ENCODE measurements around the gene PLAU.

PLAU gene

DNA sequence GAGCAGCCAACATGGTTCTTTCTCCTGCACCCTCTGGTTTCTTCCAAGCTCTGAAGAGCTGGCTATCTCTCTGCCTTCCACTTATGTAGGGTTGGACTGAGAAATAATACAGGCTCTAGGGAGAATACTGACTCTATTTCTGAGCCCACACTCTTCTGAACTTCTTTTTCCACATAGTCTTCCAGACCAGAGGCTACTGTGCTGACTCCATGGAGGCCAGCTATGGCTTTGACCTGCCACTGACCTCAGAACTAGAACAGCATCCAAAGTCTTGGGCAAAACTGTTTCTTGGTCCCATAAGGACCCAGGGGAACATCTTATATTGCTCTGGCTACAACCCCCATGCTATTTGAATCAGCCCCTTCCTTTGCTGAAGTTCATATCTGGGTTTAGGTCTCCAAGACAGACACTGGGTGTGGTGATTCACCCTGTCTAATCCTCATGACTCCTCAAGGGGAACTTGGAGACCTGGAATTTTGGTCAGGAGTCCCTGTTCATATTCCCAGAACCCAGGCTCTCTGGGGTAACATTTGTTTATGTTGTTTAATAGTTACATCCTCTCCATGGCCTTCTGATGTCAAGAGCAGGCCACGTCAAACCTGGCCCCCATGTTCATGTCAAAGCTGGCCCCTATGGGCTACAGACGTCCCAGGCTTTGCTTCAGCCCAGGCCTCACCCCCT lies 12.1 kb upstream of the PLAU start:
- H3K4me3 ChIP-seq (ENCODE audit: low read length), result no peak overlapping the region
- DNase-seq (ENCODE audit: low read depth), result no peak
- TF ChIP-seq, protein P1, sequence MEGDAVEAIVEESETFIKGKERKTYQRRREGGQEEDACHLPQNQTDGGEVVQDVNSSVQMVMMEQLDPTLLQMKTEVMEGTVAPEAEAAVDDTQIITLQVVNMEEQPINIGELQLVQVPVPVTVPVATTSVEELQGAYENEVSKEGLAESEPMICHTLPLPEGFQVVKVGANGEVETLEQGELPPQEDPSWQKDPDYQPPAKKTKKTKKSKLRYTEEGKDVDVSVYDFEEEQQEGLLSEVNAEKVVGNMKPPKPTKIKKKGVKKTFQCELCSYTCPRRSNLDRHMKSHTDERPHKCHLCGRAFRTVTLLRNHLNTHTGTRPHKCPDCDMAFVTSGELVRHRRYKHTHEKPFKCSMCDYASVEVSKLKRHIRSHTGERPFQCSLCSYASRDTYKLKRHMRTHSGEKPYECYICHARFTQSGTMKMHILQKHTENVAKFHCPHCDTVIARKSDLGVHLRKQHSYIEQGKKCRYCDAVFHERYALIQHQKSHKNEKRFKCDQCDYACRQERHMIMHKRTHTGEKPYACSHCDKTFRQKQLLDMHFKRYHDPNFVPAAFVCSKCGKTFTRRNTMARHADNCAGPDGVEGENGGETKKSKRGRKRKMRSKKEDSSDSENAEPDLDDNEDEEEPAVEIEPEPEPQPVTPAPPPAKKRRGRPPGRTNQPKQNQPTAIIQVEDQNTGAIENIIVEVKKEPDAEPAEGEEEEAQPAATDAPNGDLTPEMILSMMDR (conservative IDR thresholded peaks at IDR 0.05; ENCODE audit: low read length), result no peak

DNA sequence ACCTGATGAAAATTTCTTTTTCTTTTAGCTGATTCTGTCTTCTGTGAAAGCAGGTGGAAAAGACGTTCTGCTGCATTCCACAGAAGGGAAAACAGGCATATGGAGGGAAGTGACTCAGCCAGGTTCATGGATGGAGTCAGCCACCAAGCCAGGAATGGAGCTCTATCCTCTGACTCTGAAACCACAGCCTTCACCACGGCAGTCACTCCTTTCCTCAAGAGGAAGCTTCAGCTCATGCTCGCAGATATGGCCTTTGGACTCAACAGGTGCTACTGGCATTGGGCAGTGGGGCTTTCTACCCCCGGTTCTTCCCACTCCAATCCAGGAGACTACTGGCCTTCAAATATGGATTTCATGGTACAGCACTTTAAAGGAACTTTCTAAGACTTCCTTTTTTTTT lies 11.5 kb upstream of the PLAU start:
- H3K4me3 ChIP-seq (ENCODE audit: low read length), result no peak overlapping the region
- DNase-seq (ENCODE audit: low read depth), result peak; percentile 90
- TF ChIP-seq, protein P1 (conservative IDR thresholded peaks at IDR 0.05; ENCODE audit: low read length), result no peak

DNA sequence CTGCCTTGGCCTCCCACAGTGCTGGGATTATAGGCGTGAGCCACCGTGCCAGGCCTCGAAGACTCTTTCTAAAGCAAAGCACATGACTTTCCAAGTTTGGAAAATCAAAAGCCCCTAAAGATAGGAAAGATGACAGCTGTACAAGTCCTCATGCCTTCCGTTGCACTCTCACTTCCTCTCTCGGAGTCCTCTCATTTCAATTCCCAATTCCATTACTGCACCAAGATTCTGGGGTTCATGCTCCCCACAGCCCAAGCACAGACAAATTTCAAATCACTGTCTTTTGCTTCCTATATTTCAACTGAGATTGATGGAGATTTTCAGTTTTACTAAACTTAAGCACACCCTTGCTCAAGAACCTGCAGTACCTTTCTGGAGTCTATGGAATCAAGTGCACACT lies 10.9 kb upstream of the PLAU start:
- TF ChIP-seq, protein P1 (conservative IDR thresholded peaks at IDR 0.05; ENCODE audit: low read length), result no peak
- H3K4me3 ChIP-seq (ENCODE audit: low read length), result no peak overlapping the region
- DNase-seq (ENCODE audit: low read depth), result no peak

DNA sequence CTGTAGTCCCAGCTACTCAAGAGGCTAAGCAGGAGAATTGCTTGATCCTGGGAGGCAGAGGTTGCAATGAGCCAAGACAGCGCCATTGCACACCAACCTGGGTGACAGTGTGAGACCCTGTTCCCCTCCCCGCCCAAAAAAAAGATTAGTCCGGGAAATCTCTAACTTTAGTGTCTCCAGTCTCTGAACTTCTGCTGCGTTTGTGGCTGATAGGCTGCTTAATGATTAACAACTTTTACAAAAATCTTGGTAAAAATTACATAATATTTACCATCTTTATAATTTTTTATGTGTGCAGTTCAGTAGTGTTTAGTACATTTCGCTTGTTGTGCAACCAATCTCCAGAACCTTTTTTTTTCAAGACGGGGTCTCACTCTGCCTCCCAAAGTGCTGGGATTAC lies 9.7 kb upstream of the PLAU start:
- H3K4me3 ChIP-seq (ENCODE audit: low read length), result no peak overlapping the region
- no peak for DNase-seq (ENCODE audit: low read depth)
- TF ChIP-seq, protein P1 (conservative IDR thresholded peaks at IDR 0.05; ENCODE audit: low read length), result no peak

DNA sequence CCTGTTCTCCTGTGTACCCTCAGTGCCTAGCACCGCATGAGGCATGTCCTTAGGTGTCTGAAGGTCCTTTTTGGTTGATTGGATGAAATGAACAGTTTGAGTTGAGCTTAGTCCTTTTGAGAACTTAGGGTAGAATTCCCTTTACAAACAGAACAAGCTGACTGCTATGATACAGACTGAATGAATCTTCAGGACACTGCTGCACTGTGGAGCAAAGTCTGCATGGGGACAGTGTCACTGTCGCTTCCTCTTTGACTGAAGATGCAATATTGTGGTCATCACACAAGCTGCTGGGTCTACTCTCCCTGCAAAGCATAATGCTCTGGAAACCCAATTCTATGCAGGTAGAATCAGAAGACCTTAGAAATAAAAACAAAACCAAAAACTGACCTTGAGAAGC lies 8.6 kb upstream of the PLAU start:
- no peak overlapping the region for H3K4me3 ChIP-seq (ENCODE audit: low read length)
- no peak for DNase-seq (ENCODE audit: low read depth)
- TF ChIP-seq, protein P1 (conservative IDR thresholded peaks at IDR 0.05; ENCODE audit: low read length), result no peak

DNA sequence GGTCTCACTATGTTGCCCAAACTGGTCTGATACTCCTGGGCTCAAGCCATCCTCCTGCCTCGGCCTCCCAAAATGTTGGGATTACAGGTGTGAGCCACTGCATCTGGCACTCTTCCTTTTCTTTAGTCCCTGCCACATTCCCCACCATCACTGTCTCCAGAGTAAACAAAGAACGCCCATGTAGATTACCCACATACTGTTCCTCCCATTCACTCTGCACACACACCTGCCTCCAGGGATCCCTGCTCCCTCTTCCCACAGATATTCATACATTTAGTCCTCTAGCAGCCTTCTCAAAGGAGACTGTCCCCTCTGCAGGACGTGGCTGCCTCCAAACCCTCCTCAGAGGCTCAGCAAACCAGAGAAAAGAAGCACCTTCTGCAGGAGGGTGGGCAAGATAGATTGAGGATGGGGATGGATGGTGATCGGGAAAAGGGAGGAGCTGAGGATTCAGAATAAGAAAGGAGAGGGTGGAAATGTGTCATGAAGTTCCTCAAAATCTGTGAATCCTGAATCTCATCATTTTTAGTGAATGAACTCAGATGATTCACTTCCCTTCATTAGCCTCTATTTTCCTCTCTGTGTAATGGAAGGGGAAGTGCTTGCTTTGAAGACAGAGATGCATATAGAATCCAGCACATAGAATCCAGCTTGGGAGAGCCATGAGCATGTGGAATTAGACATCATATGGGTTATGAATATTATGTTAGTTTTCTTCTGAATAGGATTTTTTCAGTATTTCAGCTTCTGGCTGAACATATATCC lies 5.5 kb upstream of the PLAU start:
- no peak for DNase-seq (ENCODE audit: low read depth)
- TF ChIP-seq, protein P1 (conservative IDR thresholded peaks at IDR 0.05; ENCODE audit: low read length), result no peak
- no peak overlapping the region for H3K4me3 ChIP-seq (ENCODE audit: low read length)
